Choroid plexus epithelial cell (primary cell): ENCODE results near the gene ARHGAP28.
A peak's percentile ranks its signal among the peaks of the same experiment; 100 is the strongest.
"Not testable (repeated sequence)": the region's sequence is repeated elsewhere in the genome, so short reads cannot be mapped to it uniquely, and the experiment has no call there.

Source experiments
- DNase-seq: peaks from one replicate; pipeline ENCODE4 v3.0.0-alpha.2; 2010; ENCODE audit warnings: low read depth
- H3K4me3 ChIP-seq: 2 replicates; pipeline ENCODE4 v1.5.1; 2011; ENCODE audit warnings: low read depth, mild to moderate bottlenecking, control low read depth, low read length, moderate library complexity
- CTCF ChIP-seq: conservative IDR thresholded peaks from 2 replicates; pipeline ENCODE4 v1.5.1; 2011; ENCODE audit warnings: low read depth, mild to moderate bottlenecking, control low read depth, inconsistent platforms, low read length, moderate library complexity

Gene ARHGAP28

DNA sequence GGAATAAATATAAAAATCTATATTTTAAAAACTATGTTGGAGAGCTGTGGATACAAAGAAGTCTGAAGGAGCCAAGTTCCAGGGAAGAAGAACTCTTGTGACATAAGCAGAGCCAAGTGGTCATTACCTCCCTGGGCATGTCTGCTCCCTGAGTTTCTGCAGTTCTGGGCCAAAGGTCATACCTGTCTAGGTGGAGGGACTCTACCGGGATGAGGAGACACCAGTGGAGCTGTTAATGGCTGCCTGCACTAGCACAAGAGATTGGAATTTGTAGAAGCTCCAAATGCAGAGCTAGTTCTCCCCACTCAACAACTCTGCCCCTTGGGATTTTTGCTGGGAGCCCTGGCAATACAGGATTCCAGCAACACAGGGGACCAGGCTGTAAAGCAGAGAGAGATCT, 89.8 kb downstream of the ARHGAP28 start:
- no peak for DNase-seq
- H3K4me3 ChIP-seq, result no peak overlapping the region
- no peak for TF ChIP-seq CTCF

DNA sequence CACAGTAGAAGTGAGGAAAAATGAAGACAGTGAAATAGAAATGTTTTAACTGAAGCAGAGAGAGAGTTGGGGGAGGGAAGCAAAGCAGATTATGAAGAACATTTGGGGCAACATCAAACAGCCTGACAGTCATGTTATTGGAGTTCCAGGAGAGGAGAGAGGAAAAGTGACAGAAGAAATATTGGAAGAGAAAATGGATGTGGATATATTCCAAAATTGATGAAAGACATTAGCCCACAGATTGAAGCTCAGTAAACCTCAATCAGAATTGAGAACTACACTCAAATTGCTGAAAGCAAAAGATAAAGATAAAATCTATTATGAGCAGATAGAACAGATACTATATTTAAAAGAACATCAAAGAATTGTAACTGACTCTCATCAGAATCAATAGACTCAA, 90.8 kb downstream of the ARHGAP28 start:
- TF ChIP-seq CTCF, result no peak
- no peak overlapping the region for H3K4me3 ChIP-seq
- no peak for DNase-seq

DNA sequence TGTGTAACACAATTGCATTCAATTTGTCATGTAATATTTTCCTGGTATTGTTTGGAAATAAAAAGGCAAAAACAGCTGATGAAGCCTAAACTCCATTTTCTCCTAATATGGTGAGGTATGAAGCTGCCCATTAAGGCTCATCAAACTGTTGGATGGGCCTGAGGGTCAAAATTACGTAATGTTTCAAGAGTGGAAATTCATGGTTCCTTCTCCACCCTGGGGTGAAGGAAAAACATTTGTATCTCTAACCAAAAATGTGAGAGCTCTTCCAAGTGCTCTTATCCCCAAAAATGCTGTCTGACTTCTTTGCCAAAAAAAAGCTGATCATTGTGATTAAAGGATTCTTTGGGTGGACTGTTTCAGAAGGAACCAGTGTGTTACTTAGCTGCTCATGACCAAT, 91.8 kb downstream of the ARHGAP28 start:
- no peak for DNase-seq
- TF ChIP-seq CTCF, result no peak
- no peak overlapping the region for H3K4me3 ChIP-seq

DNA sequence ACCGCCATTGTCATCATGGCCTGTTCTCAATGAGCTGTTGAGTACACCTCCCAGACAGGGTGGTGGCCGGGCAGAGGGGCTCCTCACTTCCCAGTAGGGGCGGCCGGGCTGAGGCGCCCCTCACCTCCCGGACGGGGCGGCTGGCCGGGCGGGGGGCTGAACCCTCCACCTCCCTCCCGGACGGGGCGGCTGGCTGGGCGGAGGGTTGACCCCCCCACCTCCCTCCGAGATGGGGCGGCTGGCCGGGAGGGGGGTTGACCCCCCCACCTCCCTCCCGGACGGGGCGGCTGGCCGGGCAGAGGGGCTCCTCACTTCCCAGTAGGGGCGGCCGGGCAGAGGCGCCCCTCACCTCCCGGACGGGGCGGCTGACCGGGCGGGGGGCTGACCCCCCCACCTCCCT, 97.6 kb downstream of the ARHGAP28 start:
- not testable (repeated sequence) for H3K4me3 ChIP-seq, DNase-seq

DNA sequence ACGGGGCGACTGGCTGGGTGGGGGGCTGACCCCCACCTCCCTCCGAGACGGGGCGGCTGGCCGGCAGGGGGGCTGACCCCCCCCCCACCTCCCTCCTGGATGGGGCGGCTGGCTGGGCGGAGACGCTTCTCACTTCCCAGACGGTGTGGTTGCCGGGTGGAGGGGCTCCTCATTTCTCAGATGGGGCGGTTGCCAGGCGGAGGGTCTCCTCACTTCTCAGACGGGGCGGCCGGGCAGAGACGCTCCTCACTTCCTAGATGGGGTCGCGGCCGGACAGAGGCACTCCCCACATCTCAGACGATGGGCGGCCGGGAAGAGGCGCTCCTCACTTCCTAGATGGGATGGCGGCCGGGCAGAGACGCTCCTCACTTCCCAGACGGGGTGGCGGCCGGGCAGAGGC, 98.0 kb downstream of the ARHGAP28 start:
- not testable (repeated sequence) for DNase-seq, H3K4me3 ChIP-seq

- H3K4me3 ChIP-seq, result no peak overlapping the region
- no peak for DNase-seq
- TF ChIP-seq CTCF, result no peak
Observed at GRCh38 chr18:6830916-6831315, 101.4 kb downstream of the ARHGAP28 start.

DNA sequence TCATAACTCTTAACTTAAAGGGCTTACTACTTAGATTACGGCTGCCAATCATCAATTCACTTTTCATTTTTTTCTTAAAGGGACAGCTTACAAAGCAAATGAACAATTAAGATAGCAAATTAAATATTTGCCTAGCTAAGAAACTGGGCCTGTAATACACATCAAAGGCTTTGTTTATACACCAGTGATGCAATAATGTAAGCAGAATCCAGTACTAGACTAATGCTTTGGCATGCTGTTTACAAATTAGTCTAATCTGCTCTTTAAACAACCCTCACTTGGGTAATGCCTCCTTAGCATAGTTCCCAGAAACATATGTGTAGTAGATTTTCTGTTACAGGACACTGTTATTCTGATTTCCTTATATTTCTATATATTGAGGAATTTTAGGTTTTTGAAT, 105.8 kb downstream of the ARHGAP28 start:
- DNase-seq, result peak; percentile 8
- no peak for TF ChIP-seq CTCF
- H3K4me3 ChIP-seq, result no peak overlapping the region

- DNase-seq, result no peak
- H3K4me3 ChIP-seq, result no peak overlapping the region
- no peak for TF ChIP-seq CTCF
Observed at GRCh38 chr18:6836331-6836730, 106.8 kb downstream of the ARHGAP28 start.
